ENCODE data around the gene MCUR1.
"Not testable (repeated sequence)": the region's sequence is repeated elsewhere in the genome, so short reads cannot be mapped to it uniquely, and the experiment has no call there.

MCUR1 gene, protein sequence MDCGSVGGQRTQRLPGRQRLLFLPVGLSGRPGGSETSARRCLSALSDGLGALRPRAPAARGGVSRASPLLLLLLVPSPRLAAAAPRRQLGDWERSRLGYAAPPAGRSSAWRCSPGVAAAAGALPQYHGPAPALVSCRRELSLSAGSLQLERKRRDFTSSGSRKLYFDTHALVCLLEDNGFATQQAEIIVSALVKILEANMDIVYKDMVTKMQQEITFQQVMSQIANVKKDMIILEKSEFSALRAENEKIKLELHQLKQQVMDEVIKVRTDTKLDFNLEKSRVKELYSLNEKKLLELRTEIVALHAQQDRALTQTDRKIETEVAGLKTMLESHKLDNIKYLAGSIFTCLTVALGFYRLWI

DNA sequence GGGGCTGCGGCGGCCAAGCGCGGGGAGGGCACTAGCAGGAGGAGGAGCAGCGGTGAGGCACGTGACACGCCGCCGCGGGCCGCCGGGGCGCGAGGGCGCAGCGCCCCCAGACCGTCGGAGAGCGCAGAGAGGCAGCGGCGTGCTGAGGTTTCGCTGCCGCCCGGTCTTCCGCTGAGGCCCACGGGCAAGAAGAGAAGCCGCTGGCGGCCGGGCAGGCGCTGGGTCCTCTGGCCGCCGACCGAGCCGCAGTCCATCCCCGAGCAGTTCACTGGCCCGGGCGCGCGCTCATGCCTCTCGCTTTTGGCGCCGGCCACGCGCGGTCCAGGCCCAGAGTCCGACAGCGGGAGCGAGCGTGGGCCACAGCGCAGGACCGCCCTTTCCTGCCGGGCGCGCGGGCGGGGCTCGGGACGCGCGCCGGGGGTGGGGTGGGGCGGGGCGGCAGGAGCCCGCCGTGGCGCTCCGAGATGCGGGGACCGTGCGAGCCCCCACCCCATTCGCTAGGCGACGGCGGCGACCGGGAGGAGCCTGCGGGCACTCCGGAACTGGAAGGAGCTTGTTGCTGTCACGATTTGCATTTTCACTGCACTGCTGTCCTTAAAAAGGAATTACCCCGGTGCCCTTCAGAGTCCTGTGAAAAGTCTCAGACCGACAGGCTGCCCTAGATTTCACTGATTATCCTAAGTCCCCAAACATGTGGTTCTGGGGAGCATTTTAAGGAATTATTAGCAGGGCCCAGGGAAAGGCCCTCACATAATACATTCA, at the start of gene MCUR1:
Gene MCUR1 (minus strand): TSS at position 382 of the 762 bp plus-strand sequence. CDS start 128 bp downstream, at position 254.
- peak; percentile 69 for DNase-seq (ENCODE audit: low read depth)

DNA sequence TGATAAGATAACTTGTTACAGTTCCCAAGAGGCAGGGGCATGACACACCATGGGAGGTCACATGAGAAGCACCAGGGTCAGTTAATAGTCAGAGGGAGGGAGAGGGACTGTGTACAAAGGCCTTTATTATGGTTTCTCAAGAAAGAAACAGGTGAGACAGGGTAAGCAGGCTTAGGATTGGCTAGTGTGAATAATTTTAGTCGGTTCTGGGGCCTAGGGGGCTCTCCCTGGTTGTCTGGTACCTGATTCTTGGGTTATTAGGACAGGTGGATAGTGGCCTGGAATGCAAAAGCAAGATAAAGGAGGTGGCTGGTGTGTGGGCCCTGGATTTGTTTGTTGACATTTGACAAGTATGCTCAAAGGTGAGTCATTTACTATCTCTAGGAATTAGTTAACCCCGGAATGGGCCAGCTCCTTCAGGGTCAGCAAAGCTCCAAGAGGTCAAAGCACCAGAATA, 49.4 kb upstream of the MCUR1 start:
- DNase-seq (ENCODE audit: low read depth) = no peak

DNA sequence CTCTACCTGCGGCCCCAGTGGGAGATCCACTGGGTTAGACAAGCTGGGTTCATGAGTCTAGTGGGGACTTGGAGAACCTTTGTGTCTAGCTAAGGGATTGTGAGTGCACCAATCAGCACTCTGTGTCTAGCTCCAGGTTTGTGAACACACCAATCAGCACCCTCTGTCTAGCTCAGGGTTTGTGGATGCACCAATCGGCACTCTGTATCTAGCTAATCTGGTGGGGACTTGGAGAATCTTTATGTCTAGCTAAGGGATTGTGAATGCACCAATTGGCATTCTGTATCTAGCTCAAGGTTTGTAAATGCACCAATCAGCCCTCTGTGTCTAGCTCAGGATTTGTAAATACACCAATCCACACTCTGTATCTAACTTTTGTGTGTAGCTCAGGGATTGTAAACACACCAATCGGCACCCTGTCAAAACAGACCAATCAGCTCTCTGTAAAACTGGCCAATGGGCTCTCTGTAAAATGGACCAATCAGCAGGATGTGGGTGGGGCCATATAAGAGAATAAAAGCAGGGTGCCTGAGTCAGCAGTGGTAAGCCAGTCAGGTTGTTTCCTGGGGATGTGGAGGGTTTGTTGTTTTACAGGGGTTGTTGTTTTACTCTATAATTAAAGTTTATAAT, 46.3 kb upstream of the MCUR1 start:
- not testable (repeated sequence) for DNase-seq (ENCODE audit: low read depth)

DNA sequence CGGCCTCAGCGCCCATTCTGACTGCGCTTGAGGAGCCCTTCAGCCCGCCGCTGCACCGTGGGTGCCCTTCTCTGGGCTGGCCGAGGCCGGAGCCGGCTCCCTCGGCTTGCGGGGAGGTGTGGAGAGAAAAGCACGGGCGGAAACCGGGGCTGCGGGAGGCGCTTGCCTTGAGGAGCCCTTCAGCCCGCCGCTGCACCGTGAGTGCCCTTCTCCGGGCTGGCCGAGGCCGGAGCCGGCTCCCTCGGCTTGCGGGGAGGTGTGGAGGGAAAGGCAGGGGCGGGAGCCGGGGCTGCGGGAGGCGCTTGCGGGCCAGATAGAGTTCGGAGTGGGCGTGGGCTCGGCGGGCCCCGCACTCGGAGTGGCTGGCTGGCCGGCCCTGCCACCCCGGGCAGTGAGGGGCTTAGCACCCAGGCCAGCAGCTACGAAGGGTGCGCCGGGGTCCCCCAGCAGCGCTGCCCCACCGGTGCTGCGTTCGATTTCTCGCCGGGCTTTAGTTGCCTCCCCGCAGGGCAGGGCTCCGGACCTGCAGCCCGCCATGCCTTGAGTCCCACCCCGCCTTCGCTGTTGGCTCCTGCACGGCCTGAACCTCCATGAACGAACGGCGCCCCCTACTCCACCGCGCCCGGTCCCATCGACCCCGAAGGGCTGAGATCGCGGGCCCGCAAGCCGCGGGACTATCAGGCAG, 45.7 kb upstream of the MCUR1 start:
- no peak for DNase-seq (ENCODE audit: low read depth)

DNA sequence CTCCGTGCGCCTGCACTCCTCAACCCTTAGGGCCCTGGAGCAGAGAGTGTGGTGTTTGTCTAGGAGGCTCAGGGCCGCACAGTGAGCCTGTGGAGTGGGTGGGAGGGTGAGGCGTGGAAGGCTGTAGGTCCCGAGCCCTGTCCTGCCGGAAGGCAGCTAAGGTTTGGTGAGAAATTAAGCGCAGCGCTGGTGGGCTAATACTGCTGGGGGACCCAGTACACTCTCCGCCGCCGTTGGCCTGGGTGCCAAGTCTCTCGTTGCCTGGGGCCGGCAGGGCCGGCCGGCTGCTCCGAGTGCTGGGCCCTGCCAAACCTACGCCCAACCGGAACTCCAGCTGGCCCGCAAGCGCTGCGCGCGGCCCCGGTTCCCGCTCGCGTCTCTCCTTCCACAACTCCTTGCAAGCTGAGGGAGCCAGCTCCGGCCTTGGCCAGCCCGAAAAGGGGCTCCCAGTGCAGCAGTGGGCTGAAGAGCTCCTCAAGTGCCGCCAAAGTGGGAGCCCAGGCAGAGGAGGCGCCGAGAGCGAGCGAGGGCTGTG, 40.4 kb upstream of the MCUR1 start:
- DNase-seq (ENCODE audit: low read depth) = no peak

GRCh38 chr6:13853871-13854270, 39.5 kb upstream of the MCUR1 start:
- DNase-seq (ENCODE audit: low read depth) = no peak

GRCh38 chr6:13851803-13852202, 37.4 kb upstream of the MCUR1 start:
- DNase-seq (ENCODE audit: low read depth) = no peak

- DNase-seq (ENCODE audit: low read depth) = no peak
These were observed 37.0 kb upstream of the MCUR1 start for GRCh38 chr6:13851330-13851729.

DNA sequence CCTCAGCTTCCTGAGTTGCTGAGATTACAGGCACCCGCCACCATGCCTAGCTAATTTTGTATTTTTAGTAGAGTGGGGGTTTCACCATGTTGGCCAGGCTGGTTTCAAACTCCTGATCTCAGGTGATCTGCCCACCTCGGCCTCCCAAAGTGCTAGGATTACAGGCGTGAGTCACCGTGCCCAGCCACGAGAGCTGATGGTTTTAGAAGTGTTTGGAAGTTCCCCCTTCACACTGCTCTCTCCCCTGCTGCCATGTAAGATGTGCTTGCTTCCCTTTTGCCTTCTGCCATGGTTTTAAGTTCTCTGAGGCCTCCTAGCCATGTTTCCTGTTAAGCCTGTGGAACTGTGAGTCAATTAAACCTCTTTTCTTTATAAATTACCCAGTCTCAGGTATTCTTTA, 36.3 kb upstream of the MCUR1 start:
- not testable (repeated sequence) for DNase-seq (ENCODE audit: low read depth)

DNA sequence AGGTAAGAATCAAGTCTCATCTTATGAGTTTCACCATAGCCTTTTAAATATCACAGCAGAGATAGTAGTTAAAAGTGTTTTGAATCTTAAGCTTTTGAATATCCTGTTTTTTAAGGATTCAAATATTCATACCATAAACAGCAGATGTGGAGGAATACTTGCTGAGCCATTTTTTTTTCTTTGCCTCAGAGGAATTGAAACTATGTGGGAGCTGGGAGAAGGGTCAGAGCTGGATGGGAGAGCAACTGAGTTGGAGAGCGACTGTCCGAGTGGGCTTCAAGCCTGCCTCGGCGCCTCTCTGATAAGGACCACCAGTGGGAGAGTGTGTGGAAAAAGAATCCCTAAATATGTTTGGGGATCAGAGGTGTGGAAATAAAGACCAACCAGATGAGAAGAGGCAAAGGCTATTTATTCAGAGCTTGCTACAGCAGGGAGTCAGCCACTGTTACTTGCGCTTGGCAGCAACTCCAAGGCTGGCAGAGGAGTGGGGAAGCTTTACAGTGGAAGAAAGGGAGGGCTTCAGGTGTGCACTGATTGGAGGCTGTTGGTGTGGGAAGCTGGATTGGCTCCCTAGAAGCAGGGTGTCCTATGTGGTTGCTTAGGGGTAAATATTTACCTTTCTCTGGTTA, 34.3 kb upstream of the MCUR1 start:
- no peak for DNase-seq (ENCODE audit: low read depth)

GRCh38 chr6:13847326-13848050, 33.1 kb upstream of the MCUR1 start:
- DNase-seq (ENCODE audit: low read depth) = no peak

GRCh38 chr6:13846841-13847240, 32.5 kb upstream of the MCUR1 start:
- DNase-seq (ENCODE audit: low read depth) = no peak

DNA sequence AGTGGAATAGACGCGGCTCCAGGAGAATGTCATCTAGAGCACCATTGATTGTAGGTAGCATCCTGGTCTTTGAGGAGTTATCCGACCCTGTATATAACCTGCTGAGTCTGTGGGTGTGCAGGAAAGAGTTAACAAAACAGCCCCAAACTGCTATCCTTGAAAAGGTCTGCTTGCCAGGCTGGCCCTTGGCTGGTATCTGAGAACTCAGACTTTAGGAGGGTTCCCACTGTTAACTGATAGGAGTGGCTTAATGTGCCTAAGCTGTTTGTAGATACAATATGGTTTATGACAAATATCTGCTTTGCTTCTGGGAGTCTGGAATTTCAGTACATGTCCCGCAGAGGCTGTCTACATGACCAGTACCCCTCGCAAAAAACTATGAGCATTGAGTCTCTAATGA, 27.6 kb upstream of the MCUR1 start:
- DNase-seq (ENCODE audit: low read depth) = no peak

DNA sequence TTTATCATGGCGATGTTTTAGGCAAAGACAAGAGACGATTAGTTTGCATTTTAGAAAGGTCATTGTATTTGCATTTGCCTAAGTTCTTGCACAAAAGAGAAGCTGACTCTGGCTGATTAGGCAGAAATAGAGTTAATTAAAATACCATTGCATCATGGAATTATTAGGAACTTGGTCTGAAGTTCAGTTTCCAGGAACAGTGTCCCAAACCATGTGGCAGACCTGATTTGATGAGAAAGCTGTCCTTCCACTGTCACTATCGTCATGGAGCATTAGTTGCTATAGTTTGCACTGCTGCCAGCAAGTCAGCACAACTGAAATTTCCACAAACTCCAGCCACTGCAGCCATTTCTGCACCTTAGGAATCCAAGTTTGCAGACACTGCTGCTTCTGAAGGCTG, 24.3 kb upstream of the MCUR1 start:
- DNase-seq (ENCODE audit: low read depth) = no peak

DNA sequence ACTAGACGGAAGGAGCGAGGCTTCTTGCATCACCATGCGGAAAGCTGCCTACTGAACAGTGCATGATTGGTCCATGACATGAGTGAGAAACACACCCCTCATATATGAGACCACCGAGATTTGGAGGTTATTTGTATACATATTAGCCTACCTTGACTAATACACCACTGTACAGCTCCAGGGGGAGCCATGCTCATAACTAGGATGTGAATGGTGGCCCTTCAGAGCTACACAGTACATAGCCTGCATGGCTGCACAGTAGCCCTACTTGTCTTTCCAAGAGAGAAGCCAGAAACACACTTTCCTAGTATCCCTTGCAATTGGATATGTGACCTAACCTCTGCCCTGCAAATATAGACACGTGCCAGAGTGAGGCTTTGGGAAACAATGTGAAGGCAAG, 21.8 kb upstream of the MCUR1 start:
- no peak for DNase-seq (ENCODE audit: low read depth)

GRCh38 chr6:13834790-13835189, 20.4 kb upstream of the MCUR1 start:
- no peak for DNase-seq (ENCODE audit: low read depth)

DNA sequence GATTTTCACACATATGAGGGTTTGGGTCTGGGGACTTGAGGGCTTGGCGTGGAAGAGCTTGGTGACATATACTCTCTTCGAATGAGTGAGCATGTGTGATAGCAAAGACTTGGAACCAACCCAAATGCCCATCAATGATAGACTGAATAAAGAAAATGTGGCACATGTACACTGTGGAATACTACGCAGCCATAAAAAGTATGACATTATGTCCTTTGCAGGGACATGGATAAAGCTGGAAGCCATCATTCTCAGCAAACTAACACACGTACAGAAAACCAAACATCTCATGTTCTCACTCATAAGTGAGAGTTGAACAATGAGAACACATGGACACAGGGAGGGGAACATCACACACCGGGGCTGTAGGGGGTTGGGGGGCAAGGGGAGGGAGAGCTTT, 19.7 kb upstream of the MCUR1 start:
- not testable (repeated sequence) for DNase-seq (ENCODE audit: low read depth)

DNA sequence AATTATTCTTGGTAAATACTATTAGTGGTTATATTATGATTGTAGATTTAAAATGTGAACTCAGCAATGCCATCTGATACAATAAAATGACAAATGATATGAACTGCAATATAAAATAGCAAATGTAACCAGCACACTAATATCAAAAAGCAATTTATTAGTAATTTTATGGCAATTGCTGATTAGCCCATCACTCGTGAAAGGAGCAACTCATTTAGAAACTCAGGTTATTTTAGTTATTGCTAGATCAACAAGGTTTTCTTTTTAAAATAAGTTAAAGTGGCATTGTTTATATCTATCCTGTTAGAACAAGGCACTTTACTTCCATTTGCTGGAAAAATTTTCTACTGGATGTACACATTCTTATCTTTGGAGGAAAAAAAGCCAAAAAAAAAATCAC, 18.4 kb upstream of the MCUR1 start:
- no peak for DNase-seq (ENCODE audit: low read depth)

DNA sequence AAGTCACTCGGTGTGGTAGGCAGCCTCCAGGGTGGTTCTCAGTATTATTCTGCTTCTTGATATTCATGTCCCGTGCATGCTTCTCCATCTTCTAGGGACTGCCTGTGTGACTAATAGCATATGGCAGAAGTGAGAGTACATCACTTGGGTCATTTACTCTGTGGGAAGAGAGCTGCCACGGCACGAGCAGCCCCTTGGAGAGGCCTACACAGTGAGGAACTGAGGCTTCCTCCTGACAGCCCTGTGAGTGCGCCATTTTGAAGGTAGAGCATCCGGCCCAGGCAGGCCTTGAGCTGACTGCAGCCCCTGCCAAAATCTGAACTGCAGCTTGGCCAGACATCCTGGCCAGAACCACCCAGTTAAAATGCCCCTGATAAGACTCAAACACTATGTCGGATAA, 17.3 kb upstream of the MCUR1 start:
- no peak for DNase-seq (ENCODE audit: low read depth)

GRCh38 chr6:13830803-13831202, 16.4 kb upstream of the MCUR1 start:
- DNase-seq (ENCODE audit: low read depth) = no peak

DNA sequence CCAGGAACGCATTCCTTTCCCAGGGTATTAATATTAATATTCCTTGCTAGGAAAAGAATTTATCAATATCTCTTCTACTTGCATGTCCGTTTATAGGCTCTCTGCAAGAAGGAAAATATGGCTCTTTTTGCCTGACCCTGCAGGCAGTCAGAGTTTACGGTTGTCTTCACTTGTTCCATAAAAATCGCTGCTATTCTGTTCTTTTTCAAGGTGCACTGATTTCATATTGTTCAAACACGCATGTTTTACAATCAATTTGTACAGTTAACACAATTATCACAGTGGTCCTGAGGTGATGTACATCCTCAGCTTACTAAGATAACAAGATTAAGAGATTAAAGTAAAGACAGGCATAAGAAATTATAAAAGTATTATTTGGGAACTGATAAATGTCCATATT, 15.1 kb upstream of the MCUR1 start:
- not testable (repeated sequence) for DNase-seq (ENCODE audit: low read depth)
